ENCODE data around the gene RSRC1. TPM values are rescaled to one million over a fixed set of nuclear protein-coding genes. Genes with fewer than 3 reads are reported as not detected.

RSRC1 gene
- total and polyA plus RNA-seq, 2 of the 8 experiments (the other 6 are each of a cell fraction or from before 2014, with no cell fraction given) = 2.0 to 27.9 TPM

- H2BK15ac ChIP-seq (ENCODE audit: low read length) = no peak overlapping the region
Observed at GRCh38 chr3:158465074-158465473, 355.2 kb downstream of the RSRC1 start.

More at GRCh38 chr3:158465074-158465473, 355.2 kb downstream of the RSRC1 start:
- Histone ChIP-seq H2BK120ac (replicated peaks; ENCODE audit: low read depth, low read length) (no peak overlapping the region), H3K9me3 (ENCODE audit: insufficient read depth in 2 of 2, low read depth in 1 of 2, low read length in 1 of 2) (no peaks in the 10 kb centered on the region), H3K23me2 (ENCODE audit: low read depth, low read length) (no peaks in the 10 kb centered on the region), H3K79me2 (ENCODE audit: control insufficient read depth in 1 of 2, insufficient read depth in 2 of 2, low read length in 2 of 2) (no peaks in the 10 kb centered on the region), H3K4me1 (replicated peaks in 1 of 4; ENCODE audit: control insufficient read depth in 3 of 4, insufficient read depth in 4 of 4, low read length in 3 of 4) (no peaks in the 10 kb centered on the region), H4K20me1 (replicated peaks in 1 of 2; ENCODE audit: control insufficient read depth in 1 of 2, insufficient read depth in 2 of 2, low read length in 2 of 2) (no peaks in the 10 kb centered on the region), H3K27me3 (replicated peaks in 1 of 4; ENCODE audit: control insufficient read depth in 3 of 4, extremely low read depth in 1 of 4, insufficient read depth in 3 of 4, low read length in 3 of 4) (no peaks in the 10 kb centered on the region), H4K5ac (ENCODE audit: insufficient read length, low read depth, low read length) (no peak overlapping the region), H2BK5ac (ENCODE audit: low read depth, low read length) (no peak overlapping the region), H3K4ac (replicated peaks; ENCODE audit: insufficient read length, low read depth, low read length) (no peak overlapping the region), H3K4me2 (ENCODE audit: insufficient read depth in 1 of 2, low read depth in 2 of 2, low read length in 2 of 2) (no peak overlapping the region), H4K91ac (replicated peaks; ENCODE audit: insufficient read length, low read length) (no peak overlapping the region), H2BK20ac (ENCODE audit: low read length) (no peak overlapping the region), H3K23ac (ENCODE audit: insufficient read length) (no peak overlapping the region), H3K18ac (ENCODE audit: extremely low read depth, low read length) (no peak overlapping the region), H3K14ac (ENCODE audit: insufficient read length) (no peak overlapping the region), H3K36me3 (ENCODE audit: control insufficient read depth in 2 of 4, insufficient read depth in 4 of 4, low read length in 3 of 4) (no peaks in the 10 kb centered on the region), H2AFZ (ENCODE audit: low read length) (no peak overlapping the region), H3K56ac (replicated peaks; ENCODE audit: insufficient read length, low read depth, low read length) (no peak overlapping the region), H4K8ac (ENCODE audit: extremely low read depth, insufficient read depth, low read length) (no peak overlapping the region), H2AK5ac (ENCODE audit: low read depth, low read length) (no peak overlapping the region), H2BK12ac (ENCODE audit: low read depth, low read length) (no peak overlapping the region), H3K79me1 (ENCODE audit: low read depth, low read length) (no peaks in the 10 kb centered on the region), H3K27ac (ENCODE audit: low read depth, low read length) (no peak overlapping the region), H3K4me3 (ENCODE audit: extremely low read depth in 1 of 4, insufficient read depth in 2 of 4, low read depth in 3 of 4, low read length in 4 of 4) (no peak overlapping the region), H3K9ac (replicated peaks in 1 of 4; ENCODE audit: extremely low read depth in 1 of 4, low read depth in 3 of 4, low read length in 3 of 4) (no peak overlapping the region)
- ChIA-PET POLR2A (ENCODE audit: partially characterized antibody) (no interaction called here), CTCF (ENCODE audit: partially characterized antibody) (interaction anchor here (1.2 kb wide), 1 partner anchor 74 kb away, joined by 3 read pairs; no protein-coding TSS in a partner anchor)
- FAIRE-seq = no peak
- 82% methylated on average over 3 of the region's 3 CpGs; no CpG with 5 or more reads in 1 of the 2 experiments for WGBS, 2 experiments (ENCODE audit: extremely low coverage in 1 of 2, insufficient coverage in 1 of 2, insufficient read length in 1 of 2, insufficient replicate concordance in 2 of 2, low coverage in 1 of 2, low lambda C conversion rate in 2 of 2, missing lambda C conversion rate in 1 of 2)
- DNase-seq (ENCODE audit: low read depth in 1 of 2, low spot score in 2 of 2) = no peak

All from H1 (cell line).